Measurements from ENCODE around the gene IRAK2.

GRCh38 chr3:10244009-10244408, 79.3 kb downstream of the IRAK2 start:
- TF ChIP-seq POLR2AphosphoS5 (IDR thresholded peaks at IDR 0.05) = no peak
- no peak for TF ChIP-seq CTCF (IDR thresholded peaks at IDR 0.05)
- no peak for TF ChIP-seq POLR2A (IDR thresholded peaks at IDR 0.05)

Measured in stomach (tissue), 4 donors.